Activated naive CD4-positive, alpha-beta T cell treated with anti-CD3 and anti-CD28 coated beads for 36 hours (primary cell): ENCODE measurements around the gene SEZ6L. TPM values are rescaled to one million over a fixed set of nuclear protein-coding genes. Genes with fewer than 3 reads are reported as not detected.

ENCODE experiments used
- CTCF ChIA-PET: fragments of 350-600 bp; sonication (Branson Sonifier 250); formaldehyde crosslinking; loops from one replicate; lab custom pipeline; 2021; ENCODE audit warnings: antibody characterized with exemption; lab: Charles Lee
- DNase-seq: peaks from one replicate; pipeline ENCODE4 v3.0.0-alpha.2; 2020
- H3K27ac Mint-ChIP-seq: one replicate; pipeline ENCODE4 v1.8.0; 2021; ENCODE audit warnings: mild to moderate bottlenecking, mixed read lengths
- H3K27me3 Mint-ChIP-seq: one replicate; pipeline ENCODE4 v1.8.0; 2021; ENCODE audit warnings: low read depth, mixed read lengths
- H3K36me3 Mint-ChIP-seq: one replicate; pipeline ENCODE4 v1.8.0; 2021; ENCODE audit warnings: low read depth, mixed read lengths
- H3K4me1 Mint-ChIP-seq: one replicate; pipeline ENCODE4 v1.8.0; 2021; ENCODE audit warnings: low read depth, mixed read lengths
- H3K4me3 Mint-ChIP-seq: one replicate; pipeline ENCODE4 v1.8.0; 2021; ENCODE audit warnings: mild to moderate bottlenecking, moderate library complexity, mixed read lengths
- H3K9me3 Mint-ChIP-seq: one replicate; pipeline ENCODE4 v1.8.0; 2021; ENCODE audit warnings: mixed read lengths
- intact Hi-C: fragments of 100-400 bp; cut with micrococcal nuclease; formaldehyde crosslinking; loops from one replicate; pipeline ENCODE4 v1.15.1; 2023
- total RNA-seq, 2 experiments: library from RNA; stranded (reverse); gene quantifications; one replicate each; pipeline ENCODE4 v1.2.3, GENCODE V29; 2021

The SEZ6L gene
- total RNA-seq, 2 experiments from 2014 or later = not detected

- CTCF ChIA-PET = no interaction called here
- H3K27ac Mint-ChIP-seq = no peak overlapping the region
- no peaks in the 10 kb centered on the region for H3K9me3 Mint-ChIP-seq
Observed at GRCh38 chr22:26264162-26264561, 94.9 kb downstream of the SEZ6L start.

GRCh38 chr22:26265281-26265680, 96.0 kb downstream of the SEZ6L start:
- H3K4me1 Mint-ChIP-seq = no peaks in the 10 kb centered on the region
- H3K36me3 Mint-ChIP-seq = no peaks in the 10 kb centered on the region
- peaks cover 29% of the 10 kb centered on the region for H3K27me3 Mint-ChIP-seq
- intact Hi-C loops = no loop called here
- CTCF ChIA-PET = interaction anchor here (0.7 kb wide), 1 partner anchor 8 kb away, joined by 4 read pairs; no protein-coding TSS in a partner anchor
- H3K9me3 Mint-ChIP-seq = no peaks in the 10 kb centered on the region
- no peak overlapping the region for H3K27ac Mint-ChIP-seq
- DNase-seq = no peak
- no peak overlapping the region for H3K4me3 Mint-ChIP-seq

More at GRCh38 chr22:26264162-26264561, 94.9 kb downstream of the SEZ6L start:
- no peaks in the 10 kb centered on the region for H3K36me3 Mint-ChIP-seq
- no peaks in the 10 kb centered on the region for H3K4me1 Mint-ChIP-seq
- H3K4me3 Mint-ChIP-seq = no peak overlapping the region
- peaks cover 25% of the 10 kb centered on the region for H3K27me3 Mint-ChIP-seq
- intact Hi-C loops = no loop called here
- DNase-seq = no peak

- Mint-ChIP-seq H3K9me3 (no peaks in the 10 kb centered on the region), H3K27me3 (peaks cover 27% of the 10 kb centered on the region), H3K36me3 (no peaks in the 10 kb centered on the region), H3K27ac (no peak overlapping the region), H3K4me3 (no peak overlapping the region), H3K4me1 (no peaks in the 10 kb centered on the region)
- intact Hi-C loops = no loop called here
- DNase-seq = no peak
- CTCF ChIA-PET = interaction anchor here (0.7 kb wide), 1 partner anchor 8 kb away, joined by 4 read pairs; no protein-coding TSS in a partner anchor
Observed at GRCh38 chr22:26265909-26266308, 96.6 kb downstream of the SEZ6L start.

- CTCF ChIA-PET = no interaction called here
- H3K27me3 Mint-ChIP-seq = peaks cover 25% of the 10 kb centered on the region
- intact Hi-C loops = no loop called here
- no peaks in the 10 kb centered on the region for H3K4me1 Mint-ChIP-seq
- H3K4me3 Mint-ChIP-seq = no peak overlapping the region
- DNase-seq = no peak
- no peak overlapping the region for H3K27ac Mint-ChIP-seq
- no peaks in the 10 kb centered on the region for H3K36me3 Mint-ChIP-seq
- H3K9me3 Mint-ChIP-seq = no peaks in the 10 kb centered on the region
Observed at GRCh38 chr22:26267856-26268255, 98.6 kb downstream of the SEZ6L start.

- H3K27ac Mint-ChIP-seq = no peak overlapping the region
- no peaks in the 10 kb centered on the region for H3K4me1 Mint-ChIP-seq
- H3K4me3 Mint-ChIP-seq = no peak overlapping the region
- no peaks in the 10 kb centered on the region for H3K9me3 Mint-ChIP-seq
- CTCF ChIA-PET = no interaction called here
- no peak for DNase-seq
- intact Hi-C loops = no loop called here
- H3K36me3 Mint-ChIP-seq = no peaks in the 10 kb centered on the region
- H3K27me3 Mint-ChIP-seq = peaks cover 21% of the 10 kb centered on the region
Observed at GRCh38 chr22:26269572-26269971, 100.3 kb downstream of the SEZ6L start.

- intact Hi-C loops = no loop called here
- no peaks in the 10 kb centered on the region for H3K4me1 Mint-ChIP-seq
- no peak for DNase-seq
Observed at GRCh38 chr22:26271427-26271826, 102.2 kb downstream of the SEZ6L start.

GRCh38 chr22:26273011-26273675, 103.9 kb downstream of the SEZ6L start:
- CTCF ChIA-PET = no interaction called here
- no peak for DNase-seq
- Mint-ChIP-seq H3K4me1 (no peaks in the 10 kb centered on the region), H3K4me3 (no peak overlapping the region), H3K9me3 (no peaks in the 10 kb centered on the region), H3K27me3 (peaks cover 16% of the 10 kb centered on the region), H3K36me3 (no peaks in the 10 kb centered on the region), H3K27ac (no peak overlapping the region)
- intact Hi-C loops = no loop called here

More at GRCh38 chr22:26271427-26271826, 102.2 kb downstream of the SEZ6L start:
- Mint-ChIP-seq H3K4me3 (no peak overlapping the region), H3K27ac (no peak overlapping the region), H3K9me3 (no peaks in the 10 kb centered on the region), H3K27me3 (peaks cover 16% of the 10 kb centered on the region), H3K36me3 (no peaks in the 10 kb centered on the region)
- CTCF ChIA-PET = no interaction called here

- Mint-ChIP-seq H3K9me3 (no peaks in the 10 kb centered on the region), H3K36me3 (no peaks in the 10 kb centered on the region), H3K4me3 (no peak overlapping the region), H3K27ac (no peak overlapping the region), H3K27me3 (peaks cover 14% of the 10 kb centered on the region), H3K4me1 (no peaks in the 10 kb centered on the region)
- no peak for DNase-seq
- intact Hi-C loops = no loop called here
- CTCF ChIA-PET = interaction anchor here (0.6 kb wide), 1 partner anchor 13 kb away, joined by 3 read pairs; no protein-coding TSS in a partner anchor
Observed at GRCh38 chr22:26276529-26277160, 107.4 kb downstream of the SEZ6L start.

GRCh38 chr22:26281941-26282340, 112.7 kb downstream of the SEZ6L start:
- H3K4me1 Mint-ChIP-seq = no peaks in the 10 kb centered on the region
- H3K4me3 Mint-ChIP-seq = no peak overlapping the region
- no peaks in the 10 kb centered on the region for H3K9me3 Mint-ChIP-seq
- no peak overlapping the region for H3K27ac Mint-ChIP-seq
- no peaks in the 10 kb centered on the region for H3K36me3 Mint-ChIP-seq
- intact Hi-C loops = no loop called here
- CTCF ChIA-PET = no interaction called here
- H3K27me3 Mint-ChIP-seq = peaks cover 8% of the 10 kb centered on the region
- DNase-seq = no peak

- intact Hi-C loops = no loop called here
- no peaks in the 10 kb centered on the region for H3K4me1 Mint-ChIP-seq
- no peak for DNase-seq
- H3K4me3 Mint-ChIP-seq = no peak overlapping the region
- H3K36me3 Mint-ChIP-seq = no peaks in the 10 kb centered on the region
- H3K27me3 Mint-ChIP-seq = peaks cover 10% of the 10 kb centered on the region
- no peak overlapping the region for H3K27ac Mint-ChIP-seq
- H3K9me3 Mint-ChIP-seq = no peaks in the 10 kb centered on the region
- CTCF ChIA-PET = no interaction called here
Observed at GRCh38 chr22:26283330-26283729, 114.1 kb downstream of the SEZ6L start.

- Mint-ChIP-seq H3K9me3 (no peaks in the 10 kb centered on the region), H3K4me3 (no peak overlapping the region), H3K36me3 (no peaks in the 10 kb centered on the region), H3K27ac (no peak overlapping the region), H3K27me3 (peaks cover 10% of the 10 kb centered on the region), H3K4me1 (no peaks in the 10 kb centered on the region)
- no peak for DNase-seq
- CTCF ChIA-PET = no interaction called here
- intact Hi-C loops = no loop called here
Observed at GRCh38 chr22:26285632-26286031, 116.4 kb downstream of the SEZ6L start.

GRCh38 chr22:26286091-26286820, 117.0 kb downstream of the SEZ6L start:
- Mint-ChIP-seq H3K4me1 (no peaks in the 10 kb centered on the region), H3K4me3 (no peak overlapping the region), H3K27ac (no peak overlapping the region), H3K9me3 (no peaks in the 10 kb centered on the region), H3K27me3 (peaks cover 10% of the 10 kb centered on the region), H3K36me3 (no peaks in the 10 kb centered on the region)
- CTCF ChIA-PET = no interaction called here
- intact Hi-C loops = no loop called here
- DNase-seq = no peak
